Natural killer cell (primary cell): ENCODE results near the gene VPS52. TPM values are rescaled to one million over a fixed set of nuclear protein-coding genes. Genes with fewer than 3 reads are reported as not detected.

Experiments used
- ATAC-seq, 3 donors: fragments of 150-1000 bp in 2 of 3; fragments of 200-7000 bp in 1 of 3; cut with Tn5 transposase; 1 replicate in 1 of 3; 2 replicates in 2 of 3; pipeline ENCODE4 v1.10.0; 2021; ENCODE audit warnings: mild to moderate bottlenecking in 2 of 3, moderate library complexity in 2 of 3
- DNase-seq, 2 donors: peaks; one replicate each; pipeline versions ENCODE4 v3.0.0 to v3.0.0-alpha.2; 2013 to 2021; ENCODE audit warnings: mixed read lengths in 1 of 2
- H3K27ac ChIP-seq: one replicate; pipeline ENCODE4 v1.5.1; 2013; ENCODE audit warnings: mild to moderate bottlenecking, low read length
- H3K27me3 ChIP-seq: one replicate; pipeline ENCODE4 v1.6.1; 2013; ENCODE audit warnings: low read length; ENCODE audit not compliant: control insufficient read depth, insufficient read depth
- H3K36me3 ChIP-seq: one replicate; pipeline ENCODE4 v1.6.1; 2013; ENCODE audit warnings: low read length; ENCODE audit not compliant: control insufficient read depth, insufficient read depth
- H3K4me1 ChIP-seq: one replicate; pipeline ENCODE4 v1.6.1; 2013; ENCODE audit warnings: low read length; ENCODE audit not compliant: control insufficient read depth, insufficient read depth
- H3K4me3 ChIP-seq: one replicate; pipeline ENCODE4 v1.5.1; 2013; ENCODE audit warnings: low read length
- H3K9me3 ChIP-seq: one replicate; pipeline ENCODE4 v1.6.1; 2013; ENCODE audit warnings: low read length; ENCODE audit not compliant: control insufficient read depth, insufficient read depth
- H3K27ac Mint-ChIP-seq, 2 donors: one replicate each; pipeline ENCODE4 v1.8.0; 2022; ENCODE audit warnings: mild to moderate bottlenecking in 2 of 2, mixed read lengths in 2 of 2, moderate library complexity in 1 of 2
- H3K27me3 Mint-ChIP-seq, 2 donors: one replicate each; pipeline ENCODE4 v1.8.0; 2022; ENCODE audit warnings: low read depth in 2 of 2, mixed read lengths in 2 of 2
- H3K36me3 Mint-ChIP-seq: one replicate; pipeline ENCODE4 v1.8.0; 2022; ENCODE audit warnings: mixed read lengths
- H3K4me1 Mint-ChIP-seq, 2 donors: one replicate each; pipeline ENCODE4 v1.8.0; 2022; ENCODE audit warnings: mixed read lengths in 2 of 2
- H3K4me3 Mint-ChIP-seq: one replicate; pipeline ENCODE4 v1.8.0; 2022; ENCODE audit warnings: mild to moderate bottlenecking, moderate library complexity, mixed read lengths
- H3K9me3 Mint-ChIP-seq, 2 donors: one replicate each; pipeline ENCODE4 v1.8.0; 2022; ENCODE audit warnings: mixed read lengths in 2 of 2
- whole genome bisulfite sequencing: methylation state at CpG from one replicate; pipeline ENCODE4 v1.1.7; 2013; ENCODE audit warnings: missing lambda C conversion rate; ENCODE audit not compliant: insufficient coverage; 5-methylcytosine and 5-hydroxymethylcytosine counted together
- intact Hi-C: fragments of 100-400 bp; cut with micrococcal nuclease; formaldehyde crosslinking; loops from one replicate; pipeline ENCODE4 v1.14.2; 2022
- total RNA-seq, 4 donors: library from RNA; stranded (reverse); fragments of 120-200 nt in 1 of 4; gene quantifications; one replicate each; pipeline versions ENCODE4 v1.2.3 to v1.2.4, GENCODE V29; 2013 to 2022
- TF ChIP-seq, protein P1 (sequence below): fragments of 200-600 bp; IDR thresholded peaks from one replicate; pipeline ENCODE4 v1.8.0; 2022; ENCODE audit warnings: antibody characterized with exemption

VPS52 gene
- total RNA-seq, 3 donors from 2014 or later (not counting 1 experiment from before 2014, with no cell fraction given) = 98.0 to 112 (median 99.4) TPM

DNA sequence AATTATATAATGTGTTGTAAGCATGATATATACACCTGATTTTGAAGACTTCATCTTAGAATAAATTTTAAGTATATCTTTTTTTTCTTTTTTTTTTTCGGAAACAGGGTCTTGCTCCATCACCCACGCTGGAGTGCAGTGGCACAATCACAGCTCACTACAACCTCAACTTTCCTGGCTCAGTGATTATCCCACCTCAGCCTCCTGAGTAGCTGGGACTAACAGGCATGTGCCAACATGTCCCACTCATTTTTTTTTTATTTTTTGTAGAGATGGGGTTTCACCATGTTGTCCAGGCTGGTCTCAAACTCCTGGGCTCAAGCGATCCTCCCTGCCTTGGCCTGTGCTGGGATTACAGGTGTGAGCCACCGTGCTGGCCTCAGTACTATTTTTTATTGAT, 17.1 kb downstream of the VPS52 start:
- Mint-ChIP-seq H3K4me1 (peaks cover 12 to 19% of the 10 kb centered on the region in 2 donors), H3K9me3 (no peaks in the 10 kb centered on the region), H3K27ac (no peak overlapping the region), H3K4me3 (no peak overlapping the region), H3K27me3 (no peaks in the 10 kb centered on the region), H3K36me3 (no peaks in the 10 kb centered on the region)
- Histone ChIP-seq H3K27me3 (no peaks in the 10 kb centered on the region), H3K9me3 (no peaks in the 10 kb centered on the region), H3K36me3 (peaks cover 23% of the 10 kb centered on the region), H3K4me1 (peaks cover 12% of the 10 kb centered on the region), H3K27ac (no peak overlapping the region), H3K4me3 (no peak overlapping the region)
- TF ChIP-seq, protein P1, sequence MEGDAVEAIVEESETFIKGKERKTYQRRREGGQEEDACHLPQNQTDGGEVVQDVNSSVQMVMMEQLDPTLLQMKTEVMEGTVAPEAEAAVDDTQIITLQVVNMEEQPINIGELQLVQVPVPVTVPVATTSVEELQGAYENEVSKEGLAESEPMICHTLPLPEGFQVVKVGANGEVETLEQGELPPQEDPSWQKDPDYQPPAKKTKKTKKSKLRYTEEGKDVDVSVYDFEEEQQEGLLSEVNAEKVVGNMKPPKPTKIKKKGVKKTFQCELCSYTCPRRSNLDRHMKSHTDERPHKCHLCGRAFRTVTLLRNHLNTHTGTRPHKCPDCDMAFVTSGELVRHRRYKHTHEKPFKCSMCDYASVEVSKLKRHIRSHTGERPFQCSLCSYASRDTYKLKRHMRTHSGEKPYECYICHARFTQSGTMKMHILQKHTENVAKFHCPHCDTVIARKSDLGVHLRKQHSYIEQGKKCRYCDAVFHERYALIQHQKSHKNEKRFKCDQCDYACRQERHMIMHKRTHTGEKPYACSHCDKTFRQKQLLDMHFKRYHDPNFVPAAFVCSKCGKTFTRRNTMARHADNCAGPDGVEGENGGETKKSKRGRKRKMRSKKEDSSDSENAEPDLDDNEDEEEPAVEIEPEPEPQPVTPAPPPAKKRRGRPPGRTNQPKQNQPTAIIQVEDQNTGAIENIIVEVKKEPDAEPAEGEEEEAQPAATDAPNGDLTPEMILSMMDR = no peak
- intact Hi-C loops = no loop called here
- 97% methylated on average over 3 of the region's 4 CpGs for WGBS
- no peak for DNase-seq
- ATAC-seq = no peak

DNA sequence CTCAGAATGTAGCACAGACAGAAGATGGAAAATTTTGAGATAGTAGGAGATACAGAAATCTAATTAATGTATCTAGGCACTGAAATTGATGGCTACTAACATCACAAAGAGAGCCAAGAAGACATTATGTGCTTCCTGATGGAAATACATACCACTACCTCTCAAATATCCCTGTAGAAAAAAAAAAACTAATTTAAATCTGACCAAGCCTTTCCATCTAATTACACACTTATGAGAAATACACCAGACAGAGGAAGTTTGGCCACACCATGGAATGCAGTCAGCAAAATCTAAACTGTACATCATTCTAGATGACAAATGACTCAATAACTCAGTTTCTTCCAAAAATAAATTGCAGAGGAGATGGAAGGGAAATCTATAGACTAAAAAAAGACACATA, 18.9 kb downstream of the VPS52 start:
- H3K4me1 ChIP-seq = peaks cover 27% of the 10 kb centered on the region
- H3K4me3 Mint-ChIP-seq = no peak overlapping the region
- ATAC-seq (no peak), DNase-seq (no peak)
- H3K36me3 ChIP-seq = peaks cover 17% of the 10 kb centered on the region
- no peaks in the 10 kb centered on the region for H3K27me3 Mint-ChIP-seq
- intact Hi-C loops = no loop called here
- H3K36me3 Mint-ChIP-seq = no peaks in the 10 kb centered on the region
- H3K27me3 ChIP-seq = no peaks in the 10 kb centered on the region
- H3K9me3 Mint-ChIP-seq = no peaks in the 10 kb centered on the region
- H3K27ac ChIP-seq = no peak overlapping the region
- no peak overlapping the region for H3K4me3 ChIP-seq
- no peaks in the 10 kb centered on the region for H3K9me3 ChIP-seq
- TF ChIP-seq, protein P1 = no peak
- H3K4me1 Mint-ChIP-seq = peaks cover 22 to 37% of the 10 kb centered on the region in 2 donors
- H3K27ac Mint-ChIP-seq = no peak overlapping the region

DNA sequence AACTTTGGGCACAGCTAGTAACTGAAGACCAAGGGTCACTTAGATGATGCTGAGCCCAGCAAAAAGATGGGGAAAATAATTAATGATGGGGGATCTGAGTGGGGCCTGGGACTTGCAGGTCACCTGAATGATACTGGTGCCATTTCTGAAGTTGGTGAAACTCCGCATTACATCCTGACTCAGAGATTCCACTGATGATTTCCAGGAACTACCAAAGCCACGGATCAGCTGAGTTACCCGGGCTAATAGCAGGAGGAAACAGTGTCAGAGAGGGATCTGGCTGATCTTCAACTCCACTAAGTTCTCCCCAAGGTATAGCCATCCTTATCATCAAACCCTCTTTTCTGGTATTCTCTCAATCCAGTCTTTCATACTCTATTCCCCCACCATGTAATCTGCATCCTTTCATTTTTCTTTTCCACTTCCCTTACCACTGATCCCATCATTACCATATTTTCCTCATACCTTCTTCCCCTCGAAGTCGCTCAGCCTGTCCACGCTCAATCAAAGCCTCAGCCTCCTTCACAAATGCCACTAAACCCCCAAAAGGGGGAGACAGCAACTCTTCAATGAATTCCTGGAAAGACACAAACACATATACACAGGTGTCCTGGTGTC, 20.2 kb downstream of the VPS52 start:
- H3K9me3 Mint-ChIP-seq = no peaks in the 10 kb centered on the region
- Histone ChIP-seq H3K27me3 (no peaks in the 10 kb centered on the region), H3K27ac (no peak overlapping the region), H3K9me3 (no peaks in the 10 kb centered on the region), H3K4me3 (no peak overlapping the region), H3K4me1 (peaks cover 28% of the 10 kb centered on the region), H3K36me3 (peaks cover 14% of the 10 kb centered on the region)
- DNase-seq (no peak), ATAC-seq (no peak)
- H3K4me3 Mint-ChIP-seq = peak overlapping the region; percentile 7
- intact Hi-C loops = no loop called here
- no peaks in the 10 kb centered on the region for H3K27me3 Mint-ChIP-seq
- H3K36me3 Mint-ChIP-seq = no peaks in the 10 kb centered on the region
- TF ChIP-seq, protein P1 = no peak
- H3K27ac Mint-ChIP-seq = peak overlapping the region in 1 of 2 donors; percentile 95
- H3K4me1 Mint-ChIP-seq = peaks cover 22 to 37% of the 10 kb centered on the region in 2 donors
- 89% methylated on average over 6 of the region's 6 CpGs for WGBS

DNA sequence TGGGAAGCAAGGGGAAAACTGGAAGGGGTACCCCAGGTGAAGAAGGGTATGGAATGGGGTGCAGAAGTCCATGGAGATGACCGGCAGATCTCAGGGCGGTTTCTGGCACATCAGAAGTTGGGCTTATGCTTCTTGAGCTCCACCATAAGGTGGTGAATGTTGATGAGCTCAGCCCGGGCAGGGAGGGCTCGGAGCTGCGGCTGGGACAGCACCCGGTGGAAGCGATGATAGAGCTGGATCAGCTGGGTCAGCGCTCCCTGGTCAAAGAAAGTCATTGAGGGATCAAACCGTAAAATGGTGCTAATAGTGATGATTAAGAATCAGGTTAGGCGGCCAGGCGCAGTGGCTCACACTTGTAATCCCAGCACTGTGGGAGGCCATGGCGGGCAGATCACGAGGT, 20.9 kb downstream of the VPS52 start:
- 98% methylated on average over 13 of the region's 13 CpGs for WGBS
- no peak overlapping the region for H3K4me3 ChIP-seq
- Mint-ChIP-seq H3K4me1 (peaks cover 22 to 37% of the 10 kb centered on the region in 2 donors), H3K9me3 (no peaks in the 10 kb centered on the region), H3K36me3 (no peaks in the 10 kb centered on the region), H3K27me3 (no peaks in the 10 kb centered on the region), H3K27ac (peak overlapping the region; percentile 95 to 97), H3K4me3 (peak overlapping the region; percentile 90)
- DNase-seq = no peak
- H3K36me3 ChIP-seq = peaks cover 14% of the 10 kb centered on the region
- no peak for ATAC-seq
- H3K27me3 ChIP-seq = no peaks in the 10 kb centered on the region
- no peak overlapping the region for H3K27ac ChIP-seq
- no peaks in the 10 kb centered on the region for H3K9me3 ChIP-seq
- TF ChIP-seq, protein P1 = no peak
- peaks cover 28% of the 10 kb centered on the region for H3K4me1 ChIP-seq
- intact Hi-C loops = no loop called here
